GM23338 (cell line): ENCODE measurements around the gene MPND.

Experiments used
- CREB1 ChIP-seq: fragments of 250-450 bp; sonication (Bioruptor Pico); IDR thresholded peaks from 2 replicates; pipeline ENCODE4 v1.5.0; 2020; ENCODE audit warnings: low read depth, mild to moderate bottlenecking, moderate library complexity
- EZH2 ChIP-seq: fragments of 200-600 bp; sonication (generic); IDR thresholded peaks from one replicate; pipeline ENCODE4 v1.8.0; 2017; ENCODE audit warnings: antibody characterized with exemption, mild to moderate bottlenecking, low read depth; ENCODE audit not compliant: unreplicated experiment
- EZH2phosphoT487 ChIP-seq: fragments of 200-600 bp; sonication (generic); IDR thresholded peaks from one replicate; pipeline ENCODE4 v1.8.1; 2018; ENCODE audit warnings: antibody characterized with exemption; ENCODE audit not compliant: unreplicated experiment
- POLR2AphosphoS5 ChIP-seq: IDR thresholded peaks from 2 replicates; pipeline ENCODE4 v1.6.1; 2016; ENCODE audit warnings: antibody characterized with exemption, low read depth
- TF ChIP-seq, protein P1 (sequence below), 2 experiments: fragments of 200-600 bp in 1 of 2; sonication (generic) in 1 of 2; conservative IDR thresholded peaks; 2 replicates each; pipeline versions ENCODE4 v1.5.1 to v1.6.1; 2016 to 2017; ENCODE audit warnings: antibody characterized with exemption in 2 of 2, low read depth in 2 of 2, mild to moderate bottlenecking in 2 of 2, moderate library complexity in 1 of 2
- TF ChIP-seq, protein P2 (sequence below): IDR thresholded peaks from one replicate; pipeline ENCODE4 v1.6.1; 2018; ENCODE audit warnings: antibody characterized with exemption; ENCODE audit not compliant: unreplicated experiment

DNA sequence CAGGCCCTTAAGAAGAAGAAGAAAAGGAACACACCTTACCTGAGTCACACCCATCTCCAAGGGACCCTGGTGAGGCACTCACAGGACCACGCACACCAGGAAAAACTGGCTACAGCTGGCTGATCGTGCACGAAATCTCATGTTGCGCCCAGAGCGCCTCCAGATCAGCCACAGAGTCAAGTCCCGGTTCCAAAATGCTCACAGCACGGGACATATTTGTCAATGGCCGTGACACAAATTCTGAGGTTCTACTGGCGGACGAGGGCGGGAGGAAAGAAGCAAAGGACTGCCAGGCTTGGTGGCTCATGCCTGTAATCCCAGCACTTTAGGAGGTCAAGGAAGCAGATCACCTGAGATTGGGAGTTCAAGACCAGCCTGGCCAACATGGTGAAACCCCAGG is 35.5 kb downstream of the MPND start:
- TF ChIP-seq POLR2AphosphoS5, result no peak
- TF ChIP-seq, protein P1, sequence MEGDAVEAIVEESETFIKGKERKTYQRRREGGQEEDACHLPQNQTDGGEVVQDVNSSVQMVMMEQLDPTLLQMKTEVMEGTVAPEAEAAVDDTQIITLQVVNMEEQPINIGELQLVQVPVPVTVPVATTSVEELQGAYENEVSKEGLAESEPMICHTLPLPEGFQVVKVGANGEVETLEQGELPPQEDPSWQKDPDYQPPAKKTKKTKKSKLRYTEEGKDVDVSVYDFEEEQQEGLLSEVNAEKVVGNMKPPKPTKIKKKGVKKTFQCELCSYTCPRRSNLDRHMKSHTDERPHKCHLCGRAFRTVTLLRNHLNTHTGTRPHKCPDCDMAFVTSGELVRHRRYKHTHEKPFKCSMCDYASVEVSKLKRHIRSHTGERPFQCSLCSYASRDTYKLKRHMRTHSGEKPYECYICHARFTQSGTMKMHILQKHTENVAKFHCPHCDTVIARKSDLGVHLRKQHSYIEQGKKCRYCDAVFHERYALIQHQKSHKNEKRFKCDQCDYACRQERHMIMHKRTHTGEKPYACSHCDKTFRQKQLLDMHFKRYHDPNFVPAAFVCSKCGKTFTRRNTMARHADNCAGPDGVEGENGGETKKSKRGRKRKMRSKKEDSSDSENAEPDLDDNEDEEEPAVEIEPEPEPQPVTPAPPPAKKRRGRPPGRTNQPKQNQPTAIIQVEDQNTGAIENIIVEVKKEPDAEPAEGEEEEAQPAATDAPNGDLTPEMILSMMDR (conservative IDR thresholded peaks at IDR 0.05; ENCODE audit: low read depth in 2 of 2), result no peak
- no peak for TF ChIP-seq EZH2
- TF ChIP-seq, protein P2, sequence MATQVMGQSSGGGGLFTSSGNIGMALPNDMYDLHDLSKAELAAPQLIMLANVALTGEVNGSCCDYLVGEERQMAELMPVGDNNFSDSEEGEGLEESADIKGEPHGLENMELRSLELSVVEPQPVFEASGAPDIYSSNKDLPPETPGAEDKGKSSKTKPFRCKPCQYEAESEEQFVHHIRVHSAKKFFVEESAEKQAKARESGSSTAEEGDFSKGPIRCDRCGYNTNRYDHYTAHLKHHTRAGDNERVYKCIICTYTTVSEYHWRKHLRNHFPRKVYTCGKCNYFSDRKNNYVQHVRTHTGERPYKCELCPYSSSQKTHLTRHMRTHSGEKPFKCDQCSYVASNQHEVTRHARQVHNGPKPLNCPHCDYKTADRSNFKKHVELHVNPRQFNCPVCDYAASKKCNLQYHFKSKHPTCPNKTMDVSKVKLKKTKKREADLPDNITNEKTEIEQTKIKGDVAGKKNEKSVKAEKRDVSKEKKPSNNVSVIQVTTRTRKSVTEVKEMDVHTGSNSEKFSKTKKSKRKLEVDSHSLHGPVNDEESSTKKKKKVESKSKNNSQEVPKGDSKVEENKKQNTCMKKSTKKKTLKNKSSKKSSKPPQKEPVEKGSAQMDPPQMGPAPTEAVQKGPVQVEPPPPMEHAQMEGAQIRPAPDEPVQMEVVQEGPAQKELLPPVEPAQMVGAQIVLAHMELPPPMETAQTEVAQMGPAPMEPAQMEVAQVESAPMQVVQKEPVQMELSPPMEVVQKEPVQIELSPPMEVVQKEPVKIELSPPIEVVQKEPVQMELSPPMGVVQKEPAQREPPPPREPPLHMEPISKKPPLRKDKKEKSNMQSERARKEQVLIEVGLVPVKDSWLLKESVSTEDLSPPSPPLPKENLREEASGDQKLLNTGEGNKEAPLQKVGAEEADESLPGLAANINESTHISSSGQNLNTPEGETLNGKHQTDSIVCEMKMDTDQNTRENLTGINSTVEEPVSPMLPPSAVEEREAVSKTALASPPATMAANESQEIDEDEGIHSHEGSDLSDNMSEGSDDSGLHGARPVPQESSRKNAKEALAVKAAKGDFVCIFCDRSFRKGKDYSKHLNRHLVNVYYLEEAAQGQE, result no peak
- no peak for TF ChIP-seq EZH2phosphoT487
- TF ChIP-seq CREB1 (CRISPR knock-in tag), result no peak
